PFSK-1 (cell line): ENCODE data around the gene PAAF1.

Experiments
- FOXP2 ChIP-seq: optimal IDR thresholded peaks from 2 replicates; pipeline ENCODE3; 2011; ENCODE audit warnings: borderline replicate concordance, control low read depth, inconsistent platforms; ENCODE audit not compliant: insufficient read depth; ENCODE audit errors: extremely low read length, extremely low read depth
- POLR2AphosphoS5 ChIP-seq: IDR thresholded peaks from 2 replicates; pipeline ENCODE4 v1.6.1; 2012; ENCODE audit warnings: low read depth, mild to moderate bottlenecking, control low read depth, low read length, moderate library complexity
- SIN3A ChIP-seq: IDR thresholded peaks from 2 replicates; pipeline ENCODE4 v1.6.1; 2012; ENCODE audit warnings: mild to moderate bottlenecking, low read length, moderate library complexity, borderline replicate concordance; ENCODE audit not compliant: insufficient read depth
- TAF1 ChIP-seq: IDR thresholded peaks from 2 replicates; pipeline ENCODE4 v1.6.1; 2012; ENCODE audit warnings: low read length, control low read depth, borderline replicate concordance; ENCODE audit not compliant: insufficient read depth
- TF ChIP-seq, protein P1 (sequence below), 2 experiments: IDR thresholded peaks; 2 replicates each; pipeline versions ENCODE4 v1.6.1 to v1.8.0; 2011 to 2012; ENCODE audit warnings: low read depth in 2 of 2, low read length in 2 of 2, control low read depth in 1 of 2, inconsistent platforms in 1 of 2, mild to moderate bottlenecking in 1 of 2, moderate library complexity in 1 of 2; ENCODE audit not compliant: insufficient read depth in 1 of 2

DNA sequence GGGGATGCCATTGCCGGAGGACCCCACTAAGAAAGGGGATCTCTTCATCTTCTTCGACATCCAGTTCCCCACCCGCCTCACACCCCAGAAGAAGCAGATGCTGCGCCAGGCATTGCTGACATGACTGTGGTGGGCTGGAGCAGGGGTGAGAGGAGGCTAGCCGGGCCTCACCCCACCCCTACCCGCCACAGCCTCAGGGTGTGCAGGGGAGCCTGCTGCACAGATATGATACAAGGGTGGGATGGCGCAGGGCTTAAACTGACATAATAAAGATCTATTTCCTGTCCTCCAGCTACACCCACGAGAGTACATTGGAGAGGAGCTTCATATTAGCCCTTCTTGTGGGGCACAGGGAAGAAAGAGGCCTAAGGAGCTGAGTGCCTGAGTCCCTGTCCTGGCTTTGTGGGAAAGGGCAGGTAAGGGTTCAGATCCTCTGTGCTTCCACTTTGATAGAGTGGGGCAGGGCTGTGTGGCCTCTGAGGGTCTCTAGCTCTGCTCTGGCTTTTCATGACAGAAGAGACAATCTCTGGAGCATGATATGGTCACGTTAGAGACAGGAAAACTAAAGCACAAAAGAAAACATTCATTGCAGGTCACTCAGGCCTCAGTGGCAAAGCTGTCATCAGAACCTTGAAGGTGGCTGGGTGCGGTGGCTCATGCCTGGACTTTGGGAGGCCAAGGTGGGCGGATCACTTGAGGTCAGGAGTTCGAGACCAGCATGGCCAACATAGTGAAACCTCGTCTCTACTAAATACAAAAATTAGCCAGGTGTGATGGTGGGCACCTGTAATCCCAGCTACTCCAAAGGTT is 93.4 kb downstream of the PAAF1 start:
- no peak for TF ChIP-seq POLR2AphosphoS5
- no peak for TF ChIP-seq FOXP2
- no peak for TF ChIP-seq SIN3A
- TF ChIP-seq, protein P1, sequence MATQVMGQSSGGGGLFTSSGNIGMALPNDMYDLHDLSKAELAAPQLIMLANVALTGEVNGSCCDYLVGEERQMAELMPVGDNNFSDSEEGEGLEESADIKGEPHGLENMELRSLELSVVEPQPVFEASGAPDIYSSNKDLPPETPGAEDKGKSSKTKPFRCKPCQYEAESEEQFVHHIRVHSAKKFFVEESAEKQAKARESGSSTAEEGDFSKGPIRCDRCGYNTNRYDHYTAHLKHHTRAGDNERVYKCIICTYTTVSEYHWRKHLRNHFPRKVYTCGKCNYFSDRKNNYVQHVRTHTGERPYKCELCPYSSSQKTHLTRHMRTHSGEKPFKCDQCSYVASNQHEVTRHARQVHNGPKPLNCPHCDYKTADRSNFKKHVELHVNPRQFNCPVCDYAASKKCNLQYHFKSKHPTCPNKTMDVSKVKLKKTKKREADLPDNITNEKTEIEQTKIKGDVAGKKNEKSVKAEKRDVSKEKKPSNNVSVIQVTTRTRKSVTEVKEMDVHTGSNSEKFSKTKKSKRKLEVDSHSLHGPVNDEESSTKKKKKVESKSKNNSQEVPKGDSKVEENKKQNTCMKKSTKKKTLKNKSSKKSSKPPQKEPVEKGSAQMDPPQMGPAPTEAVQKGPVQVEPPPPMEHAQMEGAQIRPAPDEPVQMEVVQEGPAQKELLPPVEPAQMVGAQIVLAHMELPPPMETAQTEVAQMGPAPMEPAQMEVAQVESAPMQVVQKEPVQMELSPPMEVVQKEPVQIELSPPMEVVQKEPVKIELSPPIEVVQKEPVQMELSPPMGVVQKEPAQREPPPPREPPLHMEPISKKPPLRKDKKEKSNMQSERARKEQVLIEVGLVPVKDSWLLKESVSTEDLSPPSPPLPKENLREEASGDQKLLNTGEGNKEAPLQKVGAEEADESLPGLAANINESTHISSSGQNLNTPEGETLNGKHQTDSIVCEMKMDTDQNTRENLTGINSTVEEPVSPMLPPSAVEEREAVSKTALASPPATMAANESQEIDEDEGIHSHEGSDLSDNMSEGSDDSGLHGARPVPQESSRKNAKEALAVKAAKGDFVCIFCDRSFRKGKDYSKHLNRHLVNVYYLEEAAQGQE (IDR thresholded peaks at IDR 0.05; ENCODE audit: insufficient read depth in 1 of 2, low read depth in 2 of 2, low read length in 2 of 2), result no peak
- TF ChIP-seq TAF1, result no peak
